GM12864 (cell line): ENCODE measurements around the gene IGFBP3.

Source experiments
- DNase-seq: peaks from one replicate; pipeline ENCODE4 v3.0.0-alpha.2; 2011; ENCODE audit warnings: low read depth
- H3K4me3 ChIP-seq: 2 replicates; pipeline ENCODE4 v1.5.1; 2011; ENCODE audit warnings: mild to moderate bottlenecking, low read depth, low read length, control low read depth
- CTCF ChIP-seq: IDR thresholded peaks from 2 replicates; pipeline ENCODE4 v1.5.1; 2011; ENCODE audit warnings: low read depth, mild to moderate bottlenecking, moderate library complexity, low read length, control low read depth, inconsistent platforms; ENCODE audit errors: missing control alignments

IGFBP3 gene

GRCh38 chr7:45917658-45918057 lies 3.4 kb downstream of the IGFBP3 start:
- no peak overlapping the region for H3K4me3 ChIP-seq

DNA sequence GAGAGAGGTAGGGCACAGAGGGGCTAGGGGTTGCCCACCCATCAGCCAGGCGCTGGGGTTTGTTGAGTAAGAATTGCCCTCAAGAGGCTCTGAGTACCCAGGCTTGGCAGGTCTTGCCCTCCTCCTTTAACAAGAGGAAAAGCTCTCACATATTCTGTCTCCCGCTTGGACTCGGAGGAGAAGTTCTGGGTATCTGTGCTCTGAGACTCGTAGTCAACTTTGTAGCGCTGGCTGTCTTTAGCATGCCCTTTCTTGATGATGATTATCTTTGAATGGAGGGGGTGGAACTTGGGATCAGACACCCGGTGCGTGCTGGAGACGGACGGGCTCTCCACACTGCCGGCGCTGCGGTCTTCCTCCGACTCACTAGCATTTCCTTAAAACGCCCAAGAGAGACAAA lies 4.0 kb downstream of the IGFBP3 start:
- H3K4me3 ChIP-seq = no peak overlapping the region
- TF ChIP-seq CTCF = no peak
- DNase-seq = no peak

More at GRCh38 chr7:45917658-45918057, 3.4 kb downstream of the IGFBP3 start:
- peak; percentile 93 for TF ChIP-seq CTCF
- DNase-seq = no peak

GRCh38 chr7:45915606-45916005 lies 5.5 kb downstream of the IGFBP3 start:
- no peak for DNase-seq
- no peak for TF ChIP-seq CTCF
- no peak overlapping the region for H3K4me3 ChIP-seq

DNA sequence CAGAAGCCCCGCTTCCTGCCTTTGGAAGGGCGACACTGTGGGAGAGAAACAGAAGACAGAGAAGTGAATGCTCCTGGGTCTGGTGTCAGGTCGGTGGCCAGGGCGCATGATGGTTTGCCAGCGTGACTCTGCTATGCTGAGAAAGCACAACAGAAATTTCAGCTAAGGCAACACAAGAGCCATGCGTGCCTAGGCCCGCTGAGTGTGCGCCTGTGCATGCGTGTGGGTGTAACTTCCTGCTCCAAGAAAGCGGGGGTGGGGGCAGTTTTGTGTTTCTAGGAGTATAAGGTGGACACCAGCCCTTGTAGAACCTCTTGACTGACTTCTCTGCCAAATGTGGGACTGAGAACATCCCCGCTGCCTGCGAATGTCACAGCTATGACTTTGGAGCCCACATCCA lies 6.2 kb downstream of the IGFBP3 start:
- DNase-seq = no peak
- no peak for TF ChIP-seq CTCF
- no peak overlapping the region for H3K4me3 ChIP-seq

DNA sequence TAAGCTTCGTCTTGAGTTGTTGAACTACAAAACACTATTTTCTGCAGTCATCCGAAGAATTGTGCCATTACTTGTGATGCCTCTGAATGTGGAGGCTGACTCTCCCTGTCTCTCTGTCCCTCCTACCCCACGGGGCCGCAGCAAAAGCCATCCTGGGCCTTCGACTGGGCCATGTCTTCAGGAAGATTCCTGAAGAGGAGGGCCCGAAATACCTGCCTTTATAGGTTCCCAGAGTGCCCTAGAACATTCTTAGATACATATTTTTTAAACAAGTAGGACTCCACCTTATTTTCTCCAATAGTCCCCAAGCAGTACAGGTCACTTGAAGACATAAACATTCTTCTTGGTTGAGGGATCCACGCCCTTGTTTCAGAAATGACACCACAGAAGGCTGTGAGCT lies 8.1 kb downstream of the IGFBP3 start:
- DNase-seq = no peak
- no peak overlapping the region for H3K4me3 ChIP-seq

DNA sequence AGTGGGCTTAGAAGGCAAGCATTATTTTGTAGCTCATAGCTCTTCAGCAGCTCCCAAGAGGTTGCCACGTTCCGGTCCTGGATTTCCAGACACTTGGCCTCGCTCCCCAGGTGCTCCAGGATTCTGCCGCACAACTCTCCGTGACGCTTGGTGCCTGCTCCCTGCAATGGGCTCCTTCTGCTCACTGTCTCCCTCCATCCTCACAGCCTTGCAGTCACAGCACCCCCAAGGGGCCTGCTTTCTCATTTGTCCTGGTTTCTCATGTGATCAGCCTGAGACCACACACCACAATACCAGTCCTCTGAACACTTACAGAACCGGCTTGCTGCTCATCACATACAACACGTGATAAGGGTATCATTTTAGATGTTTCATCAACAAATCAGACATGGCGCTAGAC lies 9.8 kb downstream of the IGFBP3 start:
- DNase-seq = no peak
- TF ChIP-seq CTCF = no peak
- no peak overlapping the region for H3K4me3 ChIP-seq

More for the DNA sequence above, 8.1 kb downstream of the IGFBP3 start:
- no peak for TF ChIP-seq CTCF

DNA sequence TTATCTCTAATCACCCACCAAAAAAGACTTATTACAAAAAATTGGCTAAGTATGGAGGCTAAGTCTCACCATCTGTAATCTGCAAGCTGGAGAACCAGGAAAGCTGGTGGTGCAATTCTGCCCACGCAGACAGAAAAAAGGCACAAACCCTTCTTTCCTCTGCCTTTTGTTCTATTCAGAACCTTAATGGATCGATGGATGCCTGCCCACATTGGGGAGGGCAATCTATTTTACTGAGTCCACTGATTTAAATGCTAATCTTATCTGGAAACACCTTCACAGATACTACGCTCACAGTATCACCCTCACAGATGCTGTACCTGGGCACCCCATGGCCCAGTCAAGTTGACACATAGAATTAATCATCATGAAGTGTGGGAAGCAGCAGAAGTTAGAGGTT lies 10.2 kb downstream of the IGFBP3 start:
- no peak overlapping the region for H3K4me3 ChIP-seq
- no peak for DNase-seq
- no peak for TF ChIP-seq CTCF
